GM12878 (cell line): ENCODE data around the gene KIF20A.

ENCODE experiments used
- KAT2A ChIP-seq: conservative IDR thresholded peaks from 2 replicates; pipeline ENCODE4 v1.6.1; 2011; ENCODE audit warnings: low read depth, low read length; ENCODE audit not compliant: control insufficient read depth
- MYC ChIP-seq: IDR thresholded peaks from 2 replicates; pipeline ENCODE4 v1.6.1; 2011; ENCODE audit warnings: mild to moderate bottlenecking, low read length, moderate library complexity, inconsistent platforms; ENCODE audit not compliant: insufficient read depth, insufficient replicate concordance, insufficient read length, severe bottlenecking
- RAD21 ChIP-seq: IDR thresholded peaks from 2 replicates; pipeline ENCODE4 v1.6.1; 2011; ENCODE audit warnings: mild to moderate bottlenecking, low read depth, low read length, moderate library complexity; ENCODE audit not compliant: insufficient read depth
- YY1 ChIP-seq: IDR thresholded peaks from 2 replicates; pipeline ENCODE4 v1.6.1; 2011; ENCODE audit warnings: low read depth, mild to moderate bottlenecking, low read length
- TF ChIP-seq, protein P1 (sequence below): fragments of 150-350 bp; IDR thresholded peaks from 2 replicates; pipeline ENCODE4 v1.6.1; 2016; ENCODE audit warnings: low read depth, low read length
- TF ChIP-seq, protein P2 (sequence below): fragments of 450-650 bp; IDR thresholded peaks from 2 replicates; pipeline ENCODE4 v1.6.1; 2017; ENCODE audit warnings: mild to moderate bottlenecking
- TF ChIP-seq, protein P3 (sequence below): IDR thresholded peaks from 2 replicates; pipeline ENCODE4 v1.6.1; 2012; ENCODE audit warnings: low read depth, low read length, improper control_type of control experiment
- TF ChIP-seq, protein P4 (sequence below), 3 experiments: IDR thresholded peaks in 2 of 3; conservative IDR thresholded peaks in 1 of 3; 2 replicates each; pipeline ENCODE4 v1.5.1; 2011; ENCODE audit warnings: low read depth in 3 of 3, low read length in 3 of 3, mild to moderate bottlenecking in 3 of 3, control low read depth in 2 of 3, moderate library complexity in 2 of 3, inconsistent platforms in 1 of 3, mixed read lengths in 1 of 3; ENCODE audit not compliant: control insufficient read depth in 2 of 3, insufficient read depth in 1 of 3; ENCODE audit errors: extremely low read depth in 1 of 3

- TF ChIP-seq KAT2A (no peak), RAD21 (no peak), YY1 (no peak), MYC (no peak)
- TF ChIP-seq, protein P1, sequence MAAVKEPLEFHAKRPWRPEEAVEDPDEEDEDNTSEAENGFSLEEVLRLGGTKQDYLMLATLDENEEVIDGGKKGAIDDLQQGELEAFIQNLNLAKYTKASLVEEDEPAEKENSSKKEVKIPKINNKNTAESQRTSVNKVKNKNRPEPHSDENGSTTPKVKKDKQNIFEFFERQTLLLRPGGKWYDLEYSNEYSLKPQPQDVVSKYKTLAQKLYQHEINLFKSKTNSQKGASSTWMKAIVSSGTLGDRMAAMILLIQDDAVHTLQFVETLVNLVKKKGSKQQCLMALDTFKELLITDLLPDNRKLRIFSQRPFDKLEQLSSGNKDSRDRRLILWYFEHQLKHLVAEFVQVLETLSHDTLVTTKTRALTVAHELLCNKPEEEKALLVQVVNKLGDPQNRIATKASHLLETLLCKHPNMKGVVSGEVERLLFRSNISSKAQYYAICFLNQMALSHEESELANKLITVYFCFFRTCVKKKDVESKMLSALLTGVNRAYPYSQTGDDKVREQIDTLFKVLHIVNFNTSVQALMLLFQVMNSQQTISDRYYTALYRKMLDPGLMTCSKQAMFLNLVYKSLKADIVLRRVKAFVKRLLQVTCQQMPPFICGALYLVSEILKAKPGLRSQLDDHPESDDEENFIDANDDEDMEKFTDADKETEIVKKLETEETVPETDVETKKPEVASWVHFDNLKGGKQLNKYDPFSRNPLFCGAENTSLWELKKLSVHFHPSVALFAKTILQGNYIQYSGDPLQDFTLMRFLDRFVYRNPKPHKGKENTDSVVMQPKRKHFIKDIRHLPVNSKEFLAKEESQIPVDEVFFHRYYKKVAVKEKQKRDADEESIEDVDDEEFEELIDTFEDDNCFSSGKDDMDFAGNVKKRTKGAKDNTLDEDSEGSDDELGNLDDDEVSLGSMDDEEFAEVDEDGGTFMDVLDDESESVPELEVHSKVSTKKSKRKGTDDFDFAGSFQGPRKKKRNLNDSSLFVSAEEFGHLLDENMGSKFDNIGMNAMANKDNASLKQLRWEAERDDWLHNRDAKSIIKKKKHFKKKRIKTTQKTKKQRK: no peak
- TF ChIP-seq, protein P2, sequence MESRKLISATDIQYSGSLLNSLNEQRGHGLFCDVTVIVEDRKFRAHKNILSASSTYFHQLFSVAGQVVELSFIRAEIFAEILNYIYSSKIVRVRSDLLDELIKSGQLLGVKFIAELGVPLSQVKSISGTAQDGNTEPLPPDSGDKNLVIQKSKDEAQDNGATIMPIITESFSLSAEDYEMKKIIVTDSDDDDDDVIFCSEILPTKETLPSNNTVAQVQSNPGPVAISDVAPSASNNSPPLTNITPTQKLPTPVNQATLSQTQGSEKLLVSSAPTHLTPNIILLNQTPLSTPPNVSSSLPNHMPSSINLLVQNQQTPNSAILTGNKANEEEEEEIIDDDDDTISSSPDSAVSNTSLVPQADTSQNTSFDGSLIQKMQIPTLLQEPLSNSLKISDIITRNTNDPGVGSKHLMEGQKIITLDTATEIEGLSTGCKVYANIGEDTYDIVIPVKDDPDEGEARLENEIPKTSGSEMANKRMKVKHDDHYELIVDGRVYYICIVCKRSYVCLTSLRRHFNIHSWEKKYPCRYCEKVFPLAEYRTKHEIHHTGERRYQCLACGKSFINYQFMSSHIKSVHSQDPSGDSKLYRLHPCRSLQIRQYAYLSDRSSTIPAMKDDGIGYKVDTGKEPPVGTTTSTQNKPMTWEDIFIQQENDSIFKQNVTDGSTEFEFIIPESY: no peak
- TF ChIP-seq, protein P3, sequence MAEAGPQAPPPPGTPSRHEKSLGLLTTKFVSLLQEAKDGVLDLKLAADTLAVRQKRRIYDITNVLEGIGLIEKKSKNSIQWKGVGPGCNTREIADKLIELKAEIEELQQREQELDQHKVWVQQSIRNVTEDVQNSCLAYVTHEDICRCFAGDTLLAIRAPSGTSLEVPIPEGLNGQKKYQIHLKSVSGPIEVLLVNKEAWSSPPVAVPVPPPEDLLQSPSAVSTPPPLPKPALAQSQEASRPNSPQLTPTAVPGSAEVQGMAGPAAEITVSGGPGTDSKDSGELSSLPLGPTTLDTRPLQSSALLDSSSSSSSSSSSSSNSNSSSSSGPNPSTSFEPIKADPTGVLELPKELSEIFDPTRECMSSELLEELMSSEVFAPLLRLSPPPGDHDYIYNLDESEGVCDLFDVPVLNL: no peak
- TF ChIP-seq, protein P4, sequence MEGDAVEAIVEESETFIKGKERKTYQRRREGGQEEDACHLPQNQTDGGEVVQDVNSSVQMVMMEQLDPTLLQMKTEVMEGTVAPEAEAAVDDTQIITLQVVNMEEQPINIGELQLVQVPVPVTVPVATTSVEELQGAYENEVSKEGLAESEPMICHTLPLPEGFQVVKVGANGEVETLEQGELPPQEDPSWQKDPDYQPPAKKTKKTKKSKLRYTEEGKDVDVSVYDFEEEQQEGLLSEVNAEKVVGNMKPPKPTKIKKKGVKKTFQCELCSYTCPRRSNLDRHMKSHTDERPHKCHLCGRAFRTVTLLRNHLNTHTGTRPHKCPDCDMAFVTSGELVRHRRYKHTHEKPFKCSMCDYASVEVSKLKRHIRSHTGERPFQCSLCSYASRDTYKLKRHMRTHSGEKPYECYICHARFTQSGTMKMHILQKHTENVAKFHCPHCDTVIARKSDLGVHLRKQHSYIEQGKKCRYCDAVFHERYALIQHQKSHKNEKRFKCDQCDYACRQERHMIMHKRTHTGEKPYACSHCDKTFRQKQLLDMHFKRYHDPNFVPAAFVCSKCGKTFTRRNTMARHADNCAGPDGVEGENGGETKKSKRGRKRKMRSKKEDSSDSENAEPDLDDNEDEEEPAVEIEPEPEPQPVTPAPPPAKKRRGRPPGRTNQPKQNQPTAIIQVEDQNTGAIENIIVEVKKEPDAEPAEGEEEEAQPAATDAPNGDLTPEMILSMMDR (IDR thresholded peaks at IDR 0.05 in 2 of 3, conservative IDR thresholded peaks at IDR 0.05 in 1 of 3; ENCODE audit: control insufficient read depth in 2 of 3, extremely low read depth in 1 of 3, insufficient read depth in 1 of 3, low read depth in 3 of 3, low read length in 3 of 3): no peak
Observed at GRCh38 chr5:138141734-138142133, 37.2 kb upstream of the KIF20A start.
